ENCODE results near the gene VWA2.

GRCh38 chr10:114283535-114284234 lies 44.6 kb downstream of the VWA2 start:
- TF ChIP-seq, protein P1, sequence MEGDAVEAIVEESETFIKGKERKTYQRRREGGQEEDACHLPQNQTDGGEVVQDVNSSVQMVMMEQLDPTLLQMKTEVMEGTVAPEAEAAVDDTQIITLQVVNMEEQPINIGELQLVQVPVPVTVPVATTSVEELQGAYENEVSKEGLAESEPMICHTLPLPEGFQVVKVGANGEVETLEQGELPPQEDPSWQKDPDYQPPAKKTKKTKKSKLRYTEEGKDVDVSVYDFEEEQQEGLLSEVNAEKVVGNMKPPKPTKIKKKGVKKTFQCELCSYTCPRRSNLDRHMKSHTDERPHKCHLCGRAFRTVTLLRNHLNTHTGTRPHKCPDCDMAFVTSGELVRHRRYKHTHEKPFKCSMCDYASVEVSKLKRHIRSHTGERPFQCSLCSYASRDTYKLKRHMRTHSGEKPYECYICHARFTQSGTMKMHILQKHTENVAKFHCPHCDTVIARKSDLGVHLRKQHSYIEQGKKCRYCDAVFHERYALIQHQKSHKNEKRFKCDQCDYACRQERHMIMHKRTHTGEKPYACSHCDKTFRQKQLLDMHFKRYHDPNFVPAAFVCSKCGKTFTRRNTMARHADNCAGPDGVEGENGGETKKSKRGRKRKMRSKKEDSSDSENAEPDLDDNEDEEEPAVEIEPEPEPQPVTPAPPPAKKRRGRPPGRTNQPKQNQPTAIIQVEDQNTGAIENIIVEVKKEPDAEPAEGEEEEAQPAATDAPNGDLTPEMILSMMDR (conservative IDR thresholded peaks at IDR 0.05; ENCODE audit: low read length): no peak
- no peak for TF ChIP-seq EZH2phosphoT487 (IDR thresholded peaks at IDR 0.05; ENCODE audit: borderline replicate concordance)
